GM21515 (cell line): ENCODE data around the gene CCDC144A.
"Not testable (repeated sequence)": the region's sequence is repeated elsewhere in the genome, so short reads cannot be mapped to it uniquely, and the experiment has no call there.

ENCODE experiments used
- ATAC-seq: cut with Tn5 transposase; IDR thresholded peaks from one replicate; pipeline ENCODE4 v1.9.1; 2021; ENCODE audit not compliant: unreplicated experiment

Gene CCDC144A

GRCh38 chr17:16689731-16690281 is at the start of gene CCDC144A:
TSS of gene CCDC144A (plus strand) at chr17:16690241. CDS start at chr17:16690401, 160 bp downstream.
- ATAC-seq, result not testable (repeated sequence)

GRCh38 chr17:16649585-16649984 is 40.5 kb upstream of the CCDC144A start:
- ATAC-seq, result no peak

GRCh38 chr17:16652252-16652651 is 37.8 kb upstream of the CCDC144A start:
- ATAC-seq, result no peak

GRCh38 chr17:16652847-16653366 is 37.1 kb upstream of the CCDC144A start:
- ATAC-seq, result no peak

GRCh38 chr17:16653367-16654041 is 36.5 kb upstream of the CCDC144A start, which contains the start of gene ZNF624:
TSS of gene ZNF624 (minus strand) at chr17:16653850.
- peak; percentile 87 for ATAC-seq

- no peak for ATAC-seq
Observed at GRCh38 chr17:16661217-16661616, 28.8 kb upstream of the CCDC144A start.

- ATAC-seq, result no peak
Observed at GRCh38 chr17:16662936-16663335, 27.1 kb upstream of the CCDC144A start.

- ATAC-seq, result not testable (repeated sequence)
Observed at GRCh38 chr17:16666553-16666906, 23.5 kb upstream of the CCDC144A start.

GRCh38 chr17:16666907-16667636 is 23.0 kb upstream of the CCDC144A start:
- ATAC-seq, result not testable (repeated sequence)

GRCh38 chr17:16676676-16677268 is 13.3 kb upstream of the CCDC144A start:
- ATAC-seq, result no peak

GRCh38 chr17:16683290-16684138 is 6.5 kb upstream of the CCDC144A start:
- ATAC-seq, result not testable (repeated sequence)

GRCh38 chr17:16686019-16686418 is 4.0 kb upstream of the CCDC144A start:
- ATAC-seq, result not testable (repeated sequence)

GRCh38 chr17:16687151-16687550 is 2.9 kb upstream of the CCDC144A start:
- not testable (repeated sequence) for ATAC-seq

- not testable (repeated sequence) for ATAC-seq
Observed at GRCh38 chr17:16690447-16690846, 406 bp downstream of the CCDC144A start.

GRCh38 chr17:16697603-16698002 is 7.6 kb downstream of the CCDC144A start:
- not testable (repeated sequence) for ATAC-seq

- ATAC-seq, result not testable (repeated sequence)
Observed at GRCh38 chr17:16745492-16746203, 55.6 kb downstream of the CCDC144A start.

- ATAC-seq, result not testable (repeated sequence)
Observed at GRCh38 chr17:16746571-16746970, 56.5 kb downstream of the CCDC144A start.

GRCh38 chr17:16750515-16750914 is 60.5 kb downstream of the CCDC144A start:
- not testable (repeated sequence) for ATAC-seq

GRCh38 chr17:16751224-16751923 is 61.3 kb downstream of the CCDC144A start:
- ATAC-seq, result not testable (repeated sequence)
